Measurements from ENCODE around the gene PTPN14.
A peak's percentile ranks its signal among the peaks of the same experiment; 100 is the strongest.

Gene PTPN14

DNA sequence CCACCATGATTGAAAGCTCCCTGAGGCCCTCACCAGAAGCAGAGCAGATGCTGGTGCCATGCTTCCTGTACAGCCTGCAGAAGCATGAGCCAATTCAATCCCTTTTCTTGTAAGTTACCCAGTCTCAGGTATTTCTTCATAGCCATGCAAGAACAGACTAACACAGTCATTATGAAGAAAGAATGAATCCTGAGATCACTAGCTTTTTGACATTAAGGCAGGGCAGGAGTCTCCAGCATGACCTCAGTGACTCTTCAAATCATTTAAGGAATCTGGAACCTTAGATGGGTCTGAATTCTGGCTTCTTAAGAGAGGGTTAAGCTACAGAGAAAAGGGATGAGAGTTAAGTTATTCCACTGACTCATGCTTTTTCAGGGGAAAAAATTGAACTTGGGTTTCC is 79.0 kb downstream of the PTPN14 start:
- no peak overlapping the region for H3K27ac ChIP-seq

DNA sequence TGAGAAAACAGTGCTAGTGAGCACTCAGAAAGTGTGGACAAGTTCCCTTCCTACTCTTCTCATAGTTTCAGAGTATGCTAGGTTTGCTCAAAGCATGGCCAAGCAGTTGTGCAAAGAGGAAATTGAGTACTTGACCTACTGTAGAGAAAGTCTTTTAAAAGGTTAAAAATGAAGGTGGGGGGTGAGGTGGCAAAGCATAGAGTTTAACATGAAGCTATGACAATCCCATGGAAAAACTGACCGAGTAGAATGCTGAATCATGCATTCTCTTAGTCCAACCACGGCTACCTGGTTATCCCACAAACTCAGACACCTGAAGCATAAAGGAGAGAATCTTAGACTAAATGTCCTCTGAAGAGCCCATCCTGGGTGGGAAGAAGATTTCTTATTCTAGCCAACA is 79.9 kb downstream of the PTPN14 start:
- H3K27ac ChIP-seq: no peak overlapping the region
- TF ChIP-seq, protein P1, sequence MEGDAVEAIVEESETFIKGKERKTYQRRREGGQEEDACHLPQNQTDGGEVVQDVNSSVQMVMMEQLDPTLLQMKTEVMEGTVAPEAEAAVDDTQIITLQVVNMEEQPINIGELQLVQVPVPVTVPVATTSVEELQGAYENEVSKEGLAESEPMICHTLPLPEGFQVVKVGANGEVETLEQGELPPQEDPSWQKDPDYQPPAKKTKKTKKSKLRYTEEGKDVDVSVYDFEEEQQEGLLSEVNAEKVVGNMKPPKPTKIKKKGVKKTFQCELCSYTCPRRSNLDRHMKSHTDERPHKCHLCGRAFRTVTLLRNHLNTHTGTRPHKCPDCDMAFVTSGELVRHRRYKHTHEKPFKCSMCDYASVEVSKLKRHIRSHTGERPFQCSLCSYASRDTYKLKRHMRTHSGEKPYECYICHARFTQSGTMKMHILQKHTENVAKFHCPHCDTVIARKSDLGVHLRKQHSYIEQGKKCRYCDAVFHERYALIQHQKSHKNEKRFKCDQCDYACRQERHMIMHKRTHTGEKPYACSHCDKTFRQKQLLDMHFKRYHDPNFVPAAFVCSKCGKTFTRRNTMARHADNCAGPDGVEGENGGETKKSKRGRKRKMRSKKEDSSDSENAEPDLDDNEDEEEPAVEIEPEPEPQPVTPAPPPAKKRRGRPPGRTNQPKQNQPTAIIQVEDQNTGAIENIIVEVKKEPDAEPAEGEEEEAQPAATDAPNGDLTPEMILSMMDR (IDR thresholded peaks at IDR 0.05): no peak
- no peak for TF ChIP-seq ZFX (IDR thresholded peaks at IDR 0.05; ENCODE audit: borderline replicate concordance)

More for the DNA sequence above, 79.0 kb downstream of the PTPN14 start:
- TF ChIP-seq ZFX (IDR thresholded peaks at IDR 0.05; ENCODE audit: borderline replicate concordance): no peak
- TF ChIP-seq, protein P1 (IDR thresholded peaks at IDR 0.05): no peak

DNA sequence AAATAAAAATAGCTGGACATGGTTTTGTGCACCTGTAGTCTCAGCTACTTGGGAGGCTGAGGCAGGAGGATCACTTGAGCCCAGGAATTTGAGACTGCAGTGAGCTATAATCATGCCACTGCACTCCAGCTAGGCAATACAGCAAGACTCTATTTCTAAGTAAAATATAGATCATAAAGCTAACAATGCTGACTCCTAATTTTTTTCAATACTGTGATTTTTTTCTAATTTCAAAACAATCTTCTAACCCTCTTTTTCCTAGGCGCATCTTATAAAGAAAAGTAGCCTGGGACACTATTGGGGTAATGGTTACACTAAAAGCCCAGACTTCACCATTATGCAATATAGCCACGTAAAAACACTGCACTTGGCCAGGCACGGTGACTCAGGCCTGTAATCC is 81.3 kb downstream of the PTPN14 start:
- TF ChIP-seq, protein P1 (IDR thresholded peaks at IDR 0.05): no peak
- no peak for TF ChIP-seq ZFX (IDR thresholded peaks at IDR 0.05; ENCODE audit: borderline replicate concordance)
- H3K27ac ChIP-seq: no peak overlapping the region

GRCh38 chr1:214469290-214469689 is 82.1 kb downstream of the PTPN14 start:
- TF ChIP-seq, protein P1 (IDR thresholded peaks at IDR 0.05): no peak
- TF ChIP-seq ZFX (IDR thresholded peaks at IDR 0.05; ENCODE audit: borderline replicate concordance): no peak

GRCh38 chr1:214467078-214467585 is 84.3 kb downstream of the PTPN14 start:
- no peak for TF ChIP-seq ZFX (IDR thresholded peaks at IDR 0.05; ENCODE audit: borderline replicate concordance)
- TF ChIP-seq, protein P1 (IDR thresholded peaks at IDR 0.05): no peak
- H3K27ac ChIP-seq: peak overlapping the region; percentile 33; the same call in 1 of the 2 replicates

More at GRCh38 chr1:214469290-214469689, 82.1 kb downstream of the PTPN14 start:
- H3K27ac ChIP-seq: no peak overlapping the region

DNA sequence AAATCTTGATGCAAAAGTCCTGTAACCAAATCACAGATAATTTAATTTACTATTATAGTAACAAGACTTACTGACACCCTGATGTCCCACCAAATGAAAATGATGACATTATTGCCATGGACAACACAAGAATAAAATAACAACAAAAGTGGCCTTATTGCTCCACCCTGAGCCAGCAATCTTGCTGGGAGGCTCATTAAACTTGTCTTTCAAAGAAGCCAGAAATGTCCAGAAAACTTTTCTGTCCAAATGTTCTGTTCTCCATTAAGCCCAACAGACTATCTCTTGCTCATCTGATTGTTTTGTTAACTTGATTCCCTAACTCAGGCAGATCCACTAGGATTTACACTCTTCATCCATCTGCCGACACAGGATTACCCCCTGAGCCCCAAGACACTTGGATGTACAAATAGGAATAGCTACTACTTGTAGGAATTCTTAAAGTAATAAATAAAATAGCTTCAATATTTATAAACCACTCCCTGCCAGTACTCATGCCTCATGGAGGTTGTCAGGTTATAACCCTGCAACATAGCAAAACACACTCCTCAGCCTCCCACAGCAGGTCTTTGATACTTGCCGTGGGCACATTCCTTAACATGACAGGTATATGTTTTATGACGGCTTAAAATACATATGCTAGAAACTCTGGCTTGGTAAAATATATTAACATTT is 84.9 kb downstream of the PTPN14 start:
- TF ChIP-seq, protein P1 (IDR thresholded peaks at IDR 0.05): no peak
- no peak for TF ChIP-seq ZFX (IDR thresholded peaks at IDR 0.05; ENCODE audit: borderline replicate concordance)
- H3K27ac ChIP-seq: peak overlapping the region; percentile 33; the same call in 1 of the 2 replicates

Data from 22Rv1 (cell line).